CD4-positive, alpha-beta T cell (primary cell): ENCODE measurements around the gene GPR173. TPM values are rescaled to one million over a fixed set of nuclear protein-coding genes. Genes with fewer than 3 reads are reported as not detected.

Source experiments
- ATAC-seq: fragments of 200-7000 bp; cut with Tn5 transposase; one replicate; pipeline ENCODE4 v1.10.0; 2022; ENCODE audit warnings: mild to moderate bottlenecking; ENCODE audit not compliant: poor library complexity
- CTCF ChIA-PET: fragments of 350-600 bp; sonication (Branson Sonifier 250); formaldehyde crosslinking; loops from one replicate; lab custom pipeline; 2021; ENCODE audit warnings: antibody characterized with exemption, inconsistent platforms; lab: Charles Lee
- POLR2A ChIA-PET: fragments of 350-600 bp; sonication (Branson Sonifier 250); formaldehyde crosslinking; loops from one replicate; lab custom pipeline; 2021; ENCODE audit warnings: antibody characterized with exemption, inconsistent platforms; lab: Charles Lee
- DNase-seq, 14 experiments: peaks; one replicate each; pipeline ENCODE4 v3.0.0-alpha.2; 2013 to 2020; ENCODE audit warnings: mixed read lengths in 2 of 14
- H3K27ac ChIP-seq, 2 donors: one replicate each; pipeline versions ENCODE4 v1.5.1 to v1.7.0; 2013; ENCODE audit warnings: low read length in 2 of 2, low read depth in 1 of 2, mild to moderate bottlenecking in 1 of 2
- H3K27me3 ChIP-seq, 2 experiments: 1 replicate in 1 of 2; 2 replicates in 1 of 2; pipeline versions ENCODE4 v1.6.1 to v1.7.0; 2013; ENCODE audit warnings: low read length in 2 of 2, control low read depth in 1 of 2, mild to moderate bottlenecking in 1 of 2, moderate library complexity in 1 of 2; ENCODE audit not compliant: insufficient read depth in 2 of 2, control insufficient read depth in 1 of 2
- H3K36me3 ChIP-seq: one replicate; pipeline ENCODE4 v1.6.1; 2013; ENCODE audit warnings: low read length, control low read depth; ENCODE audit not compliant: insufficient read depth
- H3K4me1 ChIP-seq: one replicate; pipeline ENCODE4 v1.6.1; 2013; ENCODE audit warnings: low read length, control low read depth; ENCODE audit not compliant: insufficient read depth
- H3K4me3 ChIP-seq: one replicate; pipeline ENCODE4 v1.5.1; 2013; ENCODE audit warnings: mild to moderate bottlenecking, low read length, moderate library complexity
- H3K9me3 ChIP-seq, 2 experiments: 1 replicate in 1 of 2; 2 replicates in 1 of 2; pipeline versions ENCODE4 v1.6.1 to v1.7.0; 2013; ENCODE audit warnings: low read length in 2 of 2, mild to moderate bottlenecking in 2 of 2, control low read depth in 1 of 2, moderate library complexity in 1 of 2; ENCODE audit not compliant: control insufficient read depth in 1 of 2, insufficient read depth in 1 of 2
- H3K27ac Mint-ChIP-seq: one replicate; pipeline ENCODE4 v1.8.0; 2020; ENCODE audit warnings: mixed read lengths
- H3K27me3 Mint-ChIP-seq: one replicate; pipeline ENCODE4 v1.8.0; 2021; ENCODE audit warnings: mixed read lengths
- H3K36me3 Mint-ChIP-seq: one replicate; pipeline ENCODE4 v1.8.0; 2021; ENCODE audit warnings: low read depth, mixed read lengths
- H3K4me1 Mint-ChIP-seq: one replicate; pipeline ENCODE4 v1.8.0; 2021; ENCODE audit warnings: low read depth, mixed read lengths
- H3K4me3 Mint-ChIP-seq: one replicate; pipeline ENCODE4 v1.8.0; 2020; ENCODE audit warnings: mild to moderate bottlenecking, mixed read lengths
- H3K9me3 Mint-ChIP-seq: one replicate; pipeline ENCODE4 v1.8.0; 2020; ENCODE audit warnings: mixed read lengths
- CTCF ChIP-seq: fragments of 200-600 bp; IDR thresholded peaks from one replicate; pipeline ENCODE4 v1.8.0; 2022; ENCODE audit warnings: antibody characterized with exemption, mild to moderate bottlenecking
- intact Hi-C, 2 experiments: fragments of 100-400 bp; cut with DNase I in 1 of 2; cut with micrococcal nuclease in 1 of 2; formaldehyde crosslinking; loops; one replicate each; pipeline versions ENCODE4 v1.15.1 to v1.9.0; 2023 to 2025; cut with DNase I, micrococcal nuclease
- total RNA-seq, 174 experiments: library from RNA in 2 of 174; stranded (reverse) in 2 of 174; gene quantifications; one replicate each; pipeline ENCODE4 v1.2.3 and lab custom pipeline; 2021 to 2026

Gene GPR173
- total RNA-seq, 2 experiments from 2014 or later: not detected

GRCh38 chrX:53072418-53073114 lies 24.0 kb downstream of the GPR173 start:
- H3K9me3 ChIP-seq: peaks cover 0 to 4% of the 10 kb centered on the region in 2 experiments
- peaks cover 11% of the 10 kb centered on the region for H3K4me1 ChIP-seq
- CTCF ChIA-PET: interaction anchor here (0.7 to 2.0 kb wide), 5 partner anchors 8 to 17 kb away, joined by 3 to 4 read pairs (median 4); partner anchors contain the start of gene TSPYL2
- Mint-ChIP-seq H3K4me3 (peak overlapping the region; percentile 91), H3K36me3 (no peaks in the 10 kb centered on the region), H3K9me3 (no peaks in the 10 kb centered on the region), H3K27me3 (no peaks in the 10 kb centered on the region), H3K4me1 (peaks cover 17% of the 10 kb centered on the region), H3K27ac (peak overlapping the region; percentile 89)
- no peaks in the 10 kb centered on the region for H3K36me3 ChIP-seq
- H3K4me3 ChIP-seq: peak overlapping the region; percentile 58
- H3K27ac ChIP-seq: no peak overlapping the region
- TF ChIP-seq CTCF: no peak
- DNase-seq: no peak
- intact Hi-C loops: loop anchor here in 1 of 2 experiments (1.0 kb wide), 1 partner anchor 19 kb away; no protein-coding TSS in a partner anchor
- no peak for ATAC-seq
- H3K27me3 ChIP-seq: no peaks in the 10 kb centered on the region
- POLR2A ChIA-PET: interaction anchor here (0.9 to 2.7 kb wide), 3 partner anchors 9 to 150 kb away, joined by 3 to 31 read pairs (median 10); partner anchors contain the start of gene TSPYL2

GRCh38 chrX:53073115-53073586 lies 24.6 kb downstream of the GPR173 start:
- peaks cover 11% of the 10 kb centered on the region for H3K4me1 ChIP-seq
- CTCF ChIA-PET: interaction anchor here (2.0 kb wide), 1 partner anchor 11 kb away, joined by 4 read pairs; no protein-coding TSS in a partner anchor
- peaks cover 0 to 4% of the 10 kb centered on the region in 2 experiments for H3K9me3 ChIP-seq
- H3K27ac ChIP-seq: no peak overlapping the region
- H3K4me3 Mint-ChIP-seq: peak overlapping the region; percentile 79
- no peak overlapping the region for H3K27ac Mint-ChIP-seq
- intact Hi-C loops: no loop called here
- no peaks in the 10 kb centered on the region for H3K27me3 ChIP-seq
- TF ChIP-seq CTCF: no peak
- POLR2A ChIA-PET: interaction anchor here (2.1 to 2.7 kb wide), 2 partner anchors 9 to 16 kb away, joined by 10 to 31 read pairs; partner anchors contain the start of gene TSPYL2
- H3K36me3 Mint-ChIP-seq: no peaks in the 10 kb centered on the region
- DNase-seq (no peak), ATAC-seq (no peak)
- H3K4me1 Mint-ChIP-seq: peaks cover 17% of the 10 kb centered on the region
- no peaks in the 10 kb centered on the region for H3K36me3 ChIP-seq
- H3K4me3 ChIP-seq: no peak overlapping the region
- no peaks in the 10 kb centered on the region for H3K27me3 Mint-ChIP-seq
- H3K9me3 Mint-ChIP-seq: no peaks in the 10 kb centered on the region

DNA sequence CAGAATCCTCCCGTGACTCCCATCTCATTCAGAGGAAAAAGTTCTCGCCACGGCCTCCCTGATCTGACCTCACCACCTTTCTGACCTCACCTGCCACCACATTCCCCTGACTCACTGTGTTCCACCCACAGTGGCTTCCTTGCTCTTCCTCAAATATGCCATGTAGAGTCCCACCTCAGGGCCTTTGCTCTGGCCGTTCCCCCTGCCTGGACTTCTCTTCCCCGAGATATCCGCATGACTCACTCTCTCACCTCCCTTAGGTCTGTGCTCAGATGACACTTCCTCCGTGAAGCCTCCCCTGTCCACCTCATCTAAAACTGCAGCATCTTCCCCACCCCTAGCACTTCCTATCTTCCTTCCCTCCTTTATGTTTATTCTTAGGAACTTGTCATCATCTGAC lies 26.4 kb downstream of the GPR173 start:
- H3K4me1 ChIP-seq: peaks cover 11% of the 10 kb centered on the region
- no peak for TF ChIP-seq CTCF
- peaks cover 21% of the 10 kb centered on the region for H3K4me1 Mint-ChIP-seq
- intact Hi-C loops: no loop called here
- H3K9me3 ChIP-seq: peaks cover 0 to 4% of the 10 kb centered on the region in 2 experiments
- no peaks in the 10 kb centered on the region for H3K27me3 ChIP-seq
- H3K4me3 Mint-ChIP-seq: no peak overlapping the region
- ChIA-PET CTCF (no interaction called here), POLR2A (no interaction called here)
- H3K27ac Mint-ChIP-seq: no peak overlapping the region
- no peaks in the 10 kb centered on the region for H3K9me3 Mint-ChIP-seq
- no peaks in the 10 kb centered on the region for H3K36me3 ChIP-seq
- H3K36me3 Mint-ChIP-seq: no peaks in the 10 kb centered on the region
- ATAC-seq (no peak), DNase-seq (no peak)
- H3K4me3 ChIP-seq: no peak overlapping the region
- H3K27me3 Mint-ChIP-seq: no peaks in the 10 kb centered on the region
- H3K27ac ChIP-seq: no peak overlapping the region
